Measurements from ENCODE around the gene RPN1.

RPN1 gene

DNA sequence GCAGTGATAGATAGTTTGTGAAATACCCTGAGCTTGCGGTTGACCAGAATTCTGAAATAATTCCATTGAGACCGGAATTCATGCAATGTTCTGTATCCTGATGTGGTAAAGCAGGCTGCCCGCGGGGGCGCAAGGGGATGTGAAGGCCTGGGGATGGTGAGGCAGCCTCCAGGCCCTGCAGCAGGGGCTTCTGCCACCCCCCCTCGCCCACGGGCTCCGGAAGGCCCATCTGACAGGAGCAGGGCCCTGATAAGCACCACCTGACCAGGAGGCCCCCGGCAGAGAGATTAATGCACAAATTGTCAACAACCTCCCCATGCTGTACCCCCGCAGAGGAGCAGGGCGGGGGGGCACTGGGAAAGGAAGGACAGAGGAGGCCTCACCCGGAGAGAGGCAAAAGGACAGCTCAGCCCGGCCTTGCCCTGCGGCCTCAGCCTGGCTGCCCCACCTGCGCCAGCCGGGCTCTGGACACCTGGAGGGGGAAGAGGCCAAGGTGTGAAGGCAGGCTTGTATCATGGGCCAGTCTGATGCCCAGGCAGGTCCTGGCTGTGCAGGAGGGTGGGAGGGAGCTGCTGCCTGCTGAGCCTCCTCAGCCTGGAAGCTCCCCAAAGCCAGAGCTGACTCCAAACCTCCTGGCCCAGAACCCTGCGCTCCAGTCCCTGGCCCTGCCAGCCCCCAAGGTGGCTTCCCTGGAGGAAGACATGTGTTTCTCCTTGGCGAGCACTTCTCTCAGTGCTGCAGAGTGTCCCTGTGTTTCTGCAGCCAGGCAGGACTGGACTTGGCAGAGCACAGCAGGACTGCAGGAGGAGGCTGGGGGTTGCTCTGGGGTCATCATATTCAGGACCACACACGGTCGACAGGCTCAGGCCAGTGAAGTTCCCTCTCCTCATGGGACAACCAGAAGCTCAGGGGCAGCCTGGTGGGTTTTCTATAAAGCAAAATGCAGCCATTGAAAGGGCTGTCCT is 46.5 kb downstream of the RPN1 start:
- TF ChIP-seq, protein P1, sequence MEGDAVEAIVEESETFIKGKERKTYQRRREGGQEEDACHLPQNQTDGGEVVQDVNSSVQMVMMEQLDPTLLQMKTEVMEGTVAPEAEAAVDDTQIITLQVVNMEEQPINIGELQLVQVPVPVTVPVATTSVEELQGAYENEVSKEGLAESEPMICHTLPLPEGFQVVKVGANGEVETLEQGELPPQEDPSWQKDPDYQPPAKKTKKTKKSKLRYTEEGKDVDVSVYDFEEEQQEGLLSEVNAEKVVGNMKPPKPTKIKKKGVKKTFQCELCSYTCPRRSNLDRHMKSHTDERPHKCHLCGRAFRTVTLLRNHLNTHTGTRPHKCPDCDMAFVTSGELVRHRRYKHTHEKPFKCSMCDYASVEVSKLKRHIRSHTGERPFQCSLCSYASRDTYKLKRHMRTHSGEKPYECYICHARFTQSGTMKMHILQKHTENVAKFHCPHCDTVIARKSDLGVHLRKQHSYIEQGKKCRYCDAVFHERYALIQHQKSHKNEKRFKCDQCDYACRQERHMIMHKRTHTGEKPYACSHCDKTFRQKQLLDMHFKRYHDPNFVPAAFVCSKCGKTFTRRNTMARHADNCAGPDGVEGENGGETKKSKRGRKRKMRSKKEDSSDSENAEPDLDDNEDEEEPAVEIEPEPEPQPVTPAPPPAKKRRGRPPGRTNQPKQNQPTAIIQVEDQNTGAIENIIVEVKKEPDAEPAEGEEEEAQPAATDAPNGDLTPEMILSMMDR (IDR thresholded peaks at IDR 0.05), result no peak
- no peaks in the 10 kb centered on the region for H3K36me3 Mint-ChIP-seq (ENCODE audit: low read depth)
- H3K9me3 Mint-ChIP-seq, result no peaks in the 10 kb centered on the region
- no peak overlapping the region for H3K4me3 Mint-ChIP-seq
- H3K27ac Mint-ChIP-seq, result no peak overlapping the region
- no peak for DNase-seq
- H3K27me3 Mint-ChIP-seq (ENCODE audit: low read depth, poor library complexity), result peaks cover 21% of the 10 kb centered on the region
- no peaks in the 10 kb centered on the region for H3K4me1 Mint-ChIP-seq

DNA sequence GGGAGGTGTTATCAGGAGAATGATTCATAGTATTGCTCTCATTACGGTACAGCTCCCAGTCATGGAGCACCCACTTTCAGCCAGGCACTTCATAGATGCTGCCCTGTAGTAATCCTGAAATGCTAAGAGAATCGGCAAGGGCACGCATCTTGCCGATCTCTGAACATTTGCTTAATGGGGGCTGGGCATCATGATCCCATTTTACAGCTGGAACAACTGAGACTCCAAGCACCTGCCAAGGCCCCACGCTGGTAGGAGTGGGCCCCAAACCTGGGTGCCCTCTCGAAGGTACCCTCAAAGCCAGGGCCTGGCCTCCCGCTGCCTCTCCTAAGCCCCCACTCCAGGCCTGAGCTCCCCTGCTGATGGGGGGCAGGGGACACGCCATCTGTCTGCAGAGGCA is 47.3 kb downstream of the RPN1 start:
- Mint-ChIP-seq H3K27ac (no peak overlapping the region), H3K27me3 (ENCODE audit: low read depth, poor library complexity) (peaks cover 22% of the 10 kb centered on the region), H3K9me3 (no peaks in the 10 kb centered on the region), H3K4me3 (no peak overlapping the region), H3K36me3 (ENCODE audit: low read depth) (no peaks in the 10 kb centered on the region), H3K4me1 (no peaks in the 10 kb centered on the region)
- DNase-seq, result no peak
- TF ChIP-seq, protein P1 (IDR thresholded peaks at IDR 0.05), result no peak

DNA sequence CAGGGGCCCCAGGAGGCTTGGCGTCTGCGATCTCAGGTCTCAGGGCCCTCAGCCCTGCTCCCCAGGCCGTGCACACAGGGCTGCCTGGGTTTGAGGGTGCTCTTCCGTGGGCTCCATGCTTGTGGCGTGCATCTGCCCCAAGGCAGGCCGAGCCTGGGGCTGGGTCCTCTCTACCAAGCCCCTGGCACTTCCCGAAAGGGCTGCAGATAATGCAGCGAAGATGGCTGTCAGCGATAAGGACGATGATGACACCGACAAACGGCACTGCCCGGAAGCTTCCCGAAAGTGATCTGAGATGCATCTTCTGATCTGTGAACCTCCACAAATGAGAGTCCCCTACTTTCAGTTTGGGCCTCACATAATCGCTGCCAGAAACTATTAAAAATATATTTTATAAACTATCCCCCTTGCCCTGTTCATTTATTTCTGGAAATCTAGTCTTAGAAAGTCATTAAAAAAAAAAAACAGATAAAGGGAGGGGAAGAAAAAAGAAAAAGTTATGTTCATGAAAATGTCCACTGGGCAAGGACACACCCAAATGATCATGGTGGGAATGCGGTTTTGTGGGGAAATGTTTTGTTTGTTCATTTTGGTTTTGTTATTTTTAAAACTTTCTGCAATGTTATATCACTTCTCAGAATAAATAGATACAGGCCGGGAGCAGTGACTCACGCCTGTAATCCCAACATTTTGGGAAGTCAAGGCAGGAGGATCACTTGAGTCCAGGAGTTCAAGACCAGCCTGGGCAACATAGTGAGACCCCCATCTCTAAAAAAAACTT is 51.5 kb downstream of the RPN1 start:
- peaks cover 12% of the 10 kb centered on the region for H3K27me3 Mint-ChIP-seq (ENCODE audit: low read depth, poor library complexity)

DNA sequence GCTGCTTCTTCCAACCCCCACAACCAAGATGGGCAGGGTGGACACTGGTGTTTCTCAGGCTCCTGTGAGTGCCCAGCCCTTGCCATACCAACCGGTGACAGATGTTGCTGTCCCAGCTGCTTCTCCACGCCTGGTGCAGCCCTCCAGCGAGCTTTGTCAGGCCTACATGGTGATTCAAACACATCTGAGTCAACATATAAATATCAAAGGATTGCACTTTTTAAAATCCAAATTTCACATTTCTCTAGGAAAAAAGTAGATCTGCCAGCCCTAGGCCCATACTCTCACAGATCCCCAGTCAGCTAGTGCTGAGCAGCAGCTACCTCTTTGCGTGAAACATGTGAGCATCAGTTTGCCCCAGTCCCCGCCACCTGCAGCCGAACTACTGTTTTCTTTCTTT is 52.7 kb downstream of the RPN1 start:
- no peak for DNase-seq
- H3K4me3 Mint-ChIP-seq, result no peak overlapping the region
- peaks cover 15% of the 10 kb centered on the region for H3K27me3 Mint-ChIP-seq (ENCODE audit: low read depth, poor library complexity)
- H3K36me3 Mint-ChIP-seq (ENCODE audit: low read depth), result no peaks in the 10 kb centered on the region
- H3K9me3 Mint-ChIP-seq, result no peaks in the 10 kb centered on the region
- no peak overlapping the region for H3K27ac Mint-ChIP-seq
- H3K4me1 Mint-ChIP-seq, result peaks cover 12% of the 10 kb centered on the region
- TF ChIP-seq, protein P1 (IDR thresholded peaks at IDR 0.05), result no peak

More for the DNA sequence above, 51.5 kb downstream of the RPN1 start:
- Mint-ChIP-seq H3K4me1 (peaks cover 12% of the 10 kb centered on the region), H3K27ac (no peak overlapping the region), H3K9me3 (no peaks in the 10 kb centered on the region), H3K36me3 (ENCODE audit: low read depth) (no peaks in the 10 kb centered on the region), H3K4me3 (no peak overlapping the region)
- no peak for DNase-seq
- TF ChIP-seq, protein P1 (IDR thresholded peaks at IDR 0.05), result no peak

DNA sequence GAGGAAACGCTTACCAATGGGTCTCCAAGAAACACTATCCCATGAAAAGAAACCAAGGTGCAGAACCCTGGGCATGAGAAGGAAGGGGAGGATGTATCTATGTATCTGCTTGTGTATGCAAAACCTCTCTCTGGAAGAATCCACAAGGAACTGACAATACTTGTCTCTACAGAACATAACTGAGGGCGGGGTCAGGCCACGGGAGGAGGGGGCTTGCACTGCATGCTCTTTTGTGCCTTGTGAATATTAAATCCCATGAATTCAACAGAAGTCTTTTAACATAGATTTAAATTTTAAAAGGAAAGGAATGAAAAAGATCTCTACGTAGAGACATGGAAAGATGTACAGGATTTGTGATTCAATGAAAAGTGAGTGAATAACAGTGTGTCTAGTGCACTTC is 57.8 kb downstream of the RPN1 start:
- no peak overlapping the region for H3K4me3 Mint-ChIP-seq
- peaks cover 12% of the 10 kb centered on the region for H3K4me1 Mint-ChIP-seq
- H3K27ac Mint-ChIP-seq, result peak overlapping the region; percentile 48
- H3K36me3 Mint-ChIP-seq (ENCODE audit: low read depth), result peaks cover 12% of the 10 kb centered on the region
- no peak for DNase-seq
- peaks cover 17% of the 10 kb centered on the region for H3K9me3 Mint-ChIP-seq
- TF ChIP-seq, protein P1 (IDR thresholded peaks at IDR 0.05), result no peak
- peaks cover 19% of the 10 kb centered on the region for H3K27me3 Mint-ChIP-seq (ENCODE audit: low read depth, poor library complexity)
